Measurements from ENCODE around the gene ATXN3. TPM values are rescaled to one million over a fixed set of nuclear protein-coding genes. Genes with fewer than 3 reads are reported as not detected.

ATXN3 gene
- total and polyA plus RNA-seq, 7 donors, result 5.6 to 10.0 (median 7.1) TPM

- H3K9me3 ChIP-seq, result no peaks in the 10 kb centered on the region
- DNase-seq (no peak), ATAC-seq (no peak)
- H3K4me1 ChIP-seq, result no peaks in the 10 kb centered on the region
- H3K4me3 ChIP-seq, result no peak overlapping the region
- 45 to 69% (median 53%) methylated on average over 1 of the region's 1 CpG for WGBS, 3 donors
- TF ChIP-seq, protein P1, sequence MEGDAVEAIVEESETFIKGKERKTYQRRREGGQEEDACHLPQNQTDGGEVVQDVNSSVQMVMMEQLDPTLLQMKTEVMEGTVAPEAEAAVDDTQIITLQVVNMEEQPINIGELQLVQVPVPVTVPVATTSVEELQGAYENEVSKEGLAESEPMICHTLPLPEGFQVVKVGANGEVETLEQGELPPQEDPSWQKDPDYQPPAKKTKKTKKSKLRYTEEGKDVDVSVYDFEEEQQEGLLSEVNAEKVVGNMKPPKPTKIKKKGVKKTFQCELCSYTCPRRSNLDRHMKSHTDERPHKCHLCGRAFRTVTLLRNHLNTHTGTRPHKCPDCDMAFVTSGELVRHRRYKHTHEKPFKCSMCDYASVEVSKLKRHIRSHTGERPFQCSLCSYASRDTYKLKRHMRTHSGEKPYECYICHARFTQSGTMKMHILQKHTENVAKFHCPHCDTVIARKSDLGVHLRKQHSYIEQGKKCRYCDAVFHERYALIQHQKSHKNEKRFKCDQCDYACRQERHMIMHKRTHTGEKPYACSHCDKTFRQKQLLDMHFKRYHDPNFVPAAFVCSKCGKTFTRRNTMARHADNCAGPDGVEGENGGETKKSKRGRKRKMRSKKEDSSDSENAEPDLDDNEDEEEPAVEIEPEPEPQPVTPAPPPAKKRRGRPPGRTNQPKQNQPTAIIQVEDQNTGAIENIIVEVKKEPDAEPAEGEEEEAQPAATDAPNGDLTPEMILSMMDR (IDR thresholded peaks at IDR 0.05), result no peak
- intact Hi-C loops (cut with DNase I), result no loop called here
- no peak overlapping the region for H3K27ac ChIP-seq
- peaks cover 0 to 75% of the 10 kb centered on the region in 2 donors for H3K36me3 ChIP-seq (ENCODE audit: insufficient read depth in 1 of 2, low read depth in 1 of 2)
- H3K27me3 ChIP-seq (ENCODE audit: insufficient read depth in 3 of 3, low read length in 2 of 3), result no peaks in the 10 kb centered on the region
Observed at GRCh38 chr14:92022036-92022435, 84.3 kb downstream of the ATXN3 start.

GRCh38 chr14:92021523-92021922 lies 84.9 kb downstream of the ATXN3 start:
- DNase-seq (no peak), ATAC-seq (peak in 1 of 4 donors; percentile 57)
- 93 to 96% (median 94%) methylated on average over 3 of the region's 3 CpGs for WGBS, 3 donors
- Histone ChIP-seq H3K27ac (no peak overlapping the region), H3K4me3 (no peak overlapping the region), H3K4me1 (no peaks in the 10 kb centered on the region), H3K36me3 (ENCODE audit: insufficient read depth in 1 of 2, low read depth in 1 of 2) (peaks cover 0 to 80% of the 10 kb centered on the region in 2 donors), H3K9me3 (no peaks in the 10 kb centered on the region), H3K27me3 (ENCODE audit: insufficient read depth in 3 of 3, low read length in 2 of 3) (no peaks in the 10 kb centered on the region)
- intact Hi-C loops (cut with DNase I), result no loop called here
- TF ChIP-seq, protein P1 (IDR thresholded peaks at IDR 0.05), result no peak

DNA sequence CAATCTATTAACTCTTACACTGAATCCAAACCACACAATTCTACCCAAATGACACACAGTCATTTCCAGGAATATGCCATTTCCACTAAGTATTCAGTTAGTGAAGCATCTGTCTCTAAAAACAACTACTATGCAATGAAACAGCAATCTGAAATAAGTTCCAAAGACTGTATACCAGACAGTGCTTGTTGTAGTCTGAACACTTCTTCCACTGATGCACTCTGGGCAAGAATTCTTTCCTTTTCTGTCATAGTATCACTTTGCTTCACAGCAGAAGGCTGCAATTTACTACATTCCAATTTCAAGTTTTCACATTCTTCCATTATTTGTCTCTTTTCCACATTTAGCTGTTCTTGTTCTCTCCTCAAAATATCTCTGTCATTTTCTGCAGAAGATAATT lies 92.3 kb downstream of the ATXN3 start:
- Histone ChIP-seq H3K4me3 (no peak overlapping the region), H3K36me3 (ENCODE audit: insufficient read depth in 1 of 2, low read depth in 1 of 2) (peaks cover 12 to 77% of the 10 kb centered on the region in 2 donors), H3K4me1 (no peaks in the 10 kb centered on the region), H3K9me3 (no peaks in the 10 kb centered on the region), H3K27me3 (ENCODE audit: insufficient read depth in 3 of 3, low read length in 2 of 3) (no peaks in the 10 kb centered on the region), H3K27ac (no peak overlapping the region)
- TF ChIP-seq, protein P1 (IDR thresholded peaks at IDR 0.05), result no peak
- intact Hi-C loops (cut with DNase I), result no loop called here
- DNase-seq (no peak), ATAC-seq (no peak)

GRCh38 chr14:92012121-92012748 lies 94.1 kb downstream of the ATXN3 start:
- TF ChIP-seq, protein P1 (IDR thresholded peaks at IDR 0.05), result no peak
- DNase-seq, result no peak
- Histone ChIP-seq H3K9me3 (no peaks in the 10 kb centered on the region), H3K27ac (no peak overlapping the region), H3K4me3 (no peak overlapping the region), H3K36me3 (ENCODE audit: insufficient read depth in 1 of 2, low read depth in 1 of 2) (peaks cover 12 to 88% of the 10 kb centered on the region in 2 donors), H3K4me1 (no peaks in the 10 kb centered on the region), H3K27me3 (ENCODE audit: insufficient read depth in 3 of 3, low read length in 2 of 3) (no peaks in the 10 kb centered on the region)
- intact Hi-C loops (cut with DNase I), result no loop called here
- whole genome bisulfite sequencing, 3 donors, result 82 to 83% (median 83%) methylated on average over 4 of the region's 4 CpGs
- ATAC-seq, result no peak

DNA sequence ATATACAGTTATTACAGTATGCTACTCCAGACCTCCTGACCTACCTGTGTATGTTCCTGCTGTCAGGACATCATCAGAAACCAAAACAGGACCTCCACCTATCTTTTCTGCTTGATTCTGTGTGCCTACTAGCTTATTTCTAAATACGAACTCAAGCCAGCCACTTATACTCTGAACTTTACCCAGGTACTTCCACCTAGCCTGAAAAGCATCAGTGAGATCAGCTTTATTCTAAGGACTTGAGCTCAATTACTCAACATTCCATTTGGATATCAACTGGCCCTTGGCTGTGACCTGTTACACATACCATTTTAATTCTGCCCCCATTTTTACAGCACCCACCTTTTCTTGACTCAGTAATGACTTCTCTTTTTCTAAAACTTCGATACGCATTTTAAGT lies 95.7 kb downstream of the ATXN3 start:
- peaks cover 9 to 88% of the 10 kb centered on the region in 2 donors for H3K36me3 ChIP-seq (ENCODE audit: insufficient read depth in 1 of 2, low read depth in 1 of 2)
- no peak overlapping the region for H3K4me3 ChIP-seq
- H3K9me3 ChIP-seq, result no peaks in the 10 kb centered on the region
- WGBS, 3 donors, result 96 to 98% (median 97%) methylated on average over 3 of the region's 3 CpGs
- intact Hi-C loops (cut with DNase I), result no loop called here
- H3K27me3 ChIP-seq (ENCODE audit: insufficient read depth in 3 of 3, low read length in 2 of 3), result no peaks in the 10 kb centered on the region
- H3K4me1 ChIP-seq, result no peaks in the 10 kb centered on the region
- ATAC-seq (no peak), DNase-seq (no peak)
- TF ChIP-seq, protein P1 (IDR thresholded peaks at IDR 0.05), result no peak
- H3K27ac ChIP-seq, result no peak overlapping the region
